UCSD-AML1 (cell line): ENCODE results near the gene IMPDH1.

Experiments
- DNase-seq: peaks from one replicate; lab custom pipeline; 2025; ENCODE audit not compliant: unreplicated experiment; lab: John Stamatoyannopoulos, UW

The IMPDH1 gene

GRCh38 chr7:128405471-128406313 lies 4.1 kb downstream of the IMPDH1 start:
- peak; percentile 24 for DNase-seq

GRCh38 chr7:128404886-128405470 lies 4.8 kb downstream of the IMPDH1 start:
- DNase-seq: no peak

GRCh38 chr7:128404143-128404681 lies 5.6 kb downstream of the IMPDH1 start:
- no peak for DNase-seq

GRCh38 chr7:128403676-128404075 lies 6.1 kb downstream of the IMPDH1 start:
- no peak for DNase-seq

- no peak for DNase-seq
Measured at GRCh38 chr7:128402356-128402755, 7.4 kb downstream of the IMPDH1 start.

GRCh38 chr7:128400566-128400965 lies 9.2 kb downstream of the IMPDH1 start:
- no peak for DNase-seq

GRCh38 chr7:128399991-128400390 lies 9.8 kb downstream of the IMPDH1 start:
- DNase-seq: no peak

GRCh38 chr7:128398841-128399135 lies 11.0 kb downstream of the IMPDH1 start:
- DNase-seq: no peak

- peak; percentile 17 for DNase-seq
Measured at GRCh38 chr7:128398016-128398840, 11.6 kb downstream of the IMPDH1 start.

GRCh38 chr7:128396357-128396756 lies 13.4 kb downstream of the IMPDH1 start:
- DNase-seq: no peak

- no peak for DNase-seq
Measured at GRCh38 chr7:128395748-128396147, 14.0 kb downstream of the IMPDH1 start.

- DNase-seq: no peak
Measured at GRCh38 chr7:128394904-128395496, 14.8 kb downstream of the IMPDH1 start.

GRCh38 chr7:128393526-128394330 lies 16.1 kb downstream of the IMPDH1 start:
- DNase-seq: no peak

- DNase-seq: no peak
Measured at GRCh38 chr7:128392446-128393327, 17.1 kb downstream of the IMPDH1 start.

GRCh38 chr7:128391805-128392204 lies 18.0 kb downstream of the IMPDH1 start:
- DNase-seq: no peak

GRCh38 chr7:128390871-128391565 lies 18.8 kb downstream of the IMPDH1 start:
- no peak for DNase-seq

GRCh38 chr7:128389618-128390329 lies 20.0 kb downstream of the IMPDH1 start:
- no peak for DNase-seq

- DNase-seq: no peak
Measured at GRCh38 chr7:128389085-128389617, 20.6 kb downstream of the IMPDH1 start.
